Measurements from ENCODE around the gene DSG3.

The DSG3 gene

GRCh38 chr18:31407649-31408048 is 39.9 kb upstream of the DSG3 start:
- DNase-seq (ENCODE audit: low read depth): no peak
- H3K4me3 ChIP-seq (ENCODE audit: low read length): no peak overlapping the region
- no peak for TF ChIP-seq CTCF (conservative IDR thresholded peaks at IDR 0.05; ENCODE audit: low read length)

GRCh38 chr18:31409276-31409675 is 38.3 kb upstream of the DSG3 start:
- H3K4me3 ChIP-seq (ENCODE audit: low read length): no peak overlapping the region
- DNase-seq (ENCODE audit: low read depth): no peak
- no peak for TF ChIP-seq CTCF (conservative IDR thresholded peaks at IDR 0.05; ENCODE audit: low read length)

GRCh38 chr18:31410716-31411483 is 36.6 kb upstream of the DSG3 start:
- TF ChIP-seq CTCF (conservative IDR thresholded peaks at IDR 0.05; ENCODE audit: low read length): no peak
- no peak for DNase-seq (ENCODE audit: low read depth)
- no peak overlapping the region for H3K4me3 ChIP-seq (ENCODE audit: low read length)

- no peak for DNase-seq (ENCODE audit: low read depth)
- TF ChIP-seq CTCF (conservative IDR thresholded peaks at IDR 0.05; ENCODE audit: low read length): no peak
- H3K4me3 ChIP-seq (ENCODE audit: low read length): no peak overlapping the region
Observed at GRCh38 chr18:31413137-31413536, 34.4 kb upstream of the DSG3 start.

- no peak overlapping the region for H3K4me3 ChIP-seq (ENCODE audit: low read length)
- TF ChIP-seq CTCF (conservative IDR thresholded peaks at IDR 0.05; ENCODE audit: low read length): no peak
- DNase-seq (ENCODE audit: low read depth): no peak
Observed at GRCh38 chr18:31417850-31418249, 29.7 kb upstream of the DSG3 start.

GRCh38 chr18:31419457-31419932 is 28.0 kb upstream of the DSG3 start:
- TF ChIP-seq CTCF (conservative IDR thresholded peaks at IDR 0.05; ENCODE audit: low read length): no peak
- no peak overlapping the region for H3K4me3 ChIP-seq (ENCODE audit: low read length)
- DNase-seq (ENCODE audit: low read depth): no peak

GRCh38 chr18:31420032-31420431 is 27.5 kb upstream of the DSG3 start:
- no peak overlapping the region for H3K4me3 ChIP-seq (ENCODE audit: low read length)
- no peak for TF ChIP-seq CTCF (conservative IDR thresholded peaks at IDR 0.05; ENCODE audit: low read length)

More at GRCh38 chr18:31420032-31420431, 27.5 kb upstream of the DSG3 start:
- no peak for DNase-seq (ENCODE audit: low read depth)

Data from AG10803 (cell line).